Astrocyte (in vitro differentiated cells and primary cell): ENCODE data around the gene TMEM184B.

Experiments used
- EZH2 ChIP-seq: IDR thresholded peaks from 2 replicates; pipeline ENCODE4 v1.6.1; 2012; ENCODE audit warnings: mild to moderate bottlenecking, low read length, inconsistent platforms; ENCODE audit not compliant: insufficient read depth
- TF ChIP-seq, protein P1 (sequence below): IDR thresholded peaks from 2 replicates; pipeline ENCODE4 v1.5.1; 2011; ENCODE audit warnings: low read depth, mild to moderate bottlenecking, inconsistent platforms, low read length, moderate library complexity; ENCODE audit not compliant: insufficient read depth

DNA sequence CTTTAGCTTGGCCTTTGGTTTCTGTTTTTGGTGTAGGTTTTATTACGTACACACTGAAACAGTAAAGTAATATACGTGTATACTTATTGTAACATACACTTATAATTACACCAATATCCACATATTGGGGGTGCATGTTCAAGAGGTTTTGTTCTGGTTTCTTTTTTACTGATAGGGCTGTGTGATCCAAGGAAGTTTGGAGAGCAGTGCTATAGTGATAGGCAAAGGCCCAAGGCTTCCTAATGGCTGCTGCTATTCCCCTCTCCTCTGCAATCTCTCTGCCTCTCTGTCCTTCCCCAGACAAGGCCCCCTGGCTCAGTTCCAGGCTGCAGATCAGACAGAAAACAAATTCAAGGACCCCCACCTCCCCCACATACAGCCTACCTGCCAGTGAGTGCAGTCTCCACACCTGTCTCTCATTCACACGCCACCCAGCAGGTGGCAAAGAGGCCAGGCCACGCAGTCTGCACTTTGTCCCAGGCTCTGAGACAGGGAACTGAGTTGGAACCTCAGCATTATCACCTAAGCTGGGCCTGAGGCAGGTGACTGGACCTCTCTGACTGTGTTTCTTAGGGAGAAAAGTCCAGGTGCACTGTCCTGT is 15.1 kb downstream of the TMEM184B start:
- TF ChIP-seq, protein P1, sequence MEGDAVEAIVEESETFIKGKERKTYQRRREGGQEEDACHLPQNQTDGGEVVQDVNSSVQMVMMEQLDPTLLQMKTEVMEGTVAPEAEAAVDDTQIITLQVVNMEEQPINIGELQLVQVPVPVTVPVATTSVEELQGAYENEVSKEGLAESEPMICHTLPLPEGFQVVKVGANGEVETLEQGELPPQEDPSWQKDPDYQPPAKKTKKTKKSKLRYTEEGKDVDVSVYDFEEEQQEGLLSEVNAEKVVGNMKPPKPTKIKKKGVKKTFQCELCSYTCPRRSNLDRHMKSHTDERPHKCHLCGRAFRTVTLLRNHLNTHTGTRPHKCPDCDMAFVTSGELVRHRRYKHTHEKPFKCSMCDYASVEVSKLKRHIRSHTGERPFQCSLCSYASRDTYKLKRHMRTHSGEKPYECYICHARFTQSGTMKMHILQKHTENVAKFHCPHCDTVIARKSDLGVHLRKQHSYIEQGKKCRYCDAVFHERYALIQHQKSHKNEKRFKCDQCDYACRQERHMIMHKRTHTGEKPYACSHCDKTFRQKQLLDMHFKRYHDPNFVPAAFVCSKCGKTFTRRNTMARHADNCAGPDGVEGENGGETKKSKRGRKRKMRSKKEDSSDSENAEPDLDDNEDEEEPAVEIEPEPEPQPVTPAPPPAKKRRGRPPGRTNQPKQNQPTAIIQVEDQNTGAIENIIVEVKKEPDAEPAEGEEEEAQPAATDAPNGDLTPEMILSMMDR: no peak
- no peak for TF ChIP-seq EZH2
